Activated CD4-positive, alpha-beta T cell treated with anti-CD3 and anti-CD28 coated beads, Interleukin-2, amount 10 ng/mL, durations not matched to agents 24 days and 14 days (primary cell): ENCODE results near the gene ARGLU1. TPM values are rescaled to one million over a fixed set of nuclear protein-coding genes. Genes with fewer than 3 reads are reported as not detected.

ENCODE experiments used
- DNase-seq: peaks from one replicate; pipeline ENCODE4 v3.0.0; 2022
- H3K27ac Mint-ChIP-seq: one replicate; pipeline ENCODE4 v1.8.0; 2022; ENCODE audit warnings: mild to moderate bottlenecking, mixed read lengths
- H3K27me3 Mint-ChIP-seq: one replicate; pipeline ENCODE4 v1.8.0; 2022; ENCODE audit warnings: mixed read lengths
- H3K36me3 Mint-ChIP-seq: one replicate; pipeline ENCODE4 v1.8.0; 2022; ENCODE audit warnings: low read depth, mild to moderate bottlenecking, mixed read lengths
- H3K4me1 Mint-ChIP-seq: one replicate; pipeline ENCODE4 v1.8.0; 2021; ENCODE audit warnings: mixed read lengths
- H3K4me3 Mint-ChIP-seq: one replicate; pipeline ENCODE4 v1.8.0; 2022; ENCODE audit warnings: mild to moderate bottlenecking, moderate library complexity, mixed read lengths
- H3K9me3 Mint-ChIP-seq: one replicate; pipeline ENCODE4 v1.8.0; 2021; ENCODE audit warnings: mixed read lengths
- intact Hi-C: fragments of 100-400 bp; cut with micrococcal nuclease; formaldehyde crosslinking; loops from one replicate; pipeline ENCODE4 v1.15.1; 2023
- total RNA-seq: library from RNA; stranded (reverse); gene quantifications from 2 replicates; pipeline ENCODE4 v1.2.3, GENCODE V29; 2022

Gene ARGLU1
- total RNA-seq, 1 donor from 2014 or later: 96.8 TPM

DNA sequence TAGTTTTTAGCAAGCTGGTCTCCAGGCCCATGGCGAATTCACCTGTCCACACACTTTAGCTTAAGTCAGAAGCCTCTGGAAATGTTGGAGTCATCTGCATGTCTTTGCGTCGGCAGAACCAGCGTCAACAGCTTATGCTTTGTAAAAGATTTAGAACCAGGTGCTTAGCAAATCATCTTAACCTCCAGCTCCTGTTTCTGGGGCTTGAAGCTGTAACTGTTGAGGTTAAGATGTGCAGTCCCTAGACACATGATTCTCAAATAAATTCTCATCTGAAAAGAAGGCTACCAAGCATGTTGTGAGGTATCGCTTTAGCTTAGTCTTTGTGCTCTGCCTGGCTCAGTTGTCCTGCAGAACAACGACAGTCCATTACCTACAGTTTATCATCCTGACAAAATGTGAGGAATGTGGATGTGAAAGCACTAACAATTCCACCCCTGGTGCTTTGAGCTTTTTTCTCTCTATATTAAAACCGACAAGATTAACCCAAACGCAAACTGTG is 36.9 kb downstream of the ARGLU1 start:
- Mint-ChIP-seq H3K4me1 (peaks cover 12% of the 10 kb centered on the region), H3K27me3 (peaks cover 63% of the 10 kb centered on the region), H3K4me3 (no peak overlapping the region), H3K9me3 (no peaks in the 10 kb centered on the region), H3K36me3 (no peaks in the 10 kb centered on the region), H3K27ac (no peak overlapping the region)
- intact Hi-C loops: loop anchor here (10.0 kb wide), 1 partner anchor 1116 kb away; no protein-coding TSS in a partner anchor
- no peak for DNase-seq

DNA sequence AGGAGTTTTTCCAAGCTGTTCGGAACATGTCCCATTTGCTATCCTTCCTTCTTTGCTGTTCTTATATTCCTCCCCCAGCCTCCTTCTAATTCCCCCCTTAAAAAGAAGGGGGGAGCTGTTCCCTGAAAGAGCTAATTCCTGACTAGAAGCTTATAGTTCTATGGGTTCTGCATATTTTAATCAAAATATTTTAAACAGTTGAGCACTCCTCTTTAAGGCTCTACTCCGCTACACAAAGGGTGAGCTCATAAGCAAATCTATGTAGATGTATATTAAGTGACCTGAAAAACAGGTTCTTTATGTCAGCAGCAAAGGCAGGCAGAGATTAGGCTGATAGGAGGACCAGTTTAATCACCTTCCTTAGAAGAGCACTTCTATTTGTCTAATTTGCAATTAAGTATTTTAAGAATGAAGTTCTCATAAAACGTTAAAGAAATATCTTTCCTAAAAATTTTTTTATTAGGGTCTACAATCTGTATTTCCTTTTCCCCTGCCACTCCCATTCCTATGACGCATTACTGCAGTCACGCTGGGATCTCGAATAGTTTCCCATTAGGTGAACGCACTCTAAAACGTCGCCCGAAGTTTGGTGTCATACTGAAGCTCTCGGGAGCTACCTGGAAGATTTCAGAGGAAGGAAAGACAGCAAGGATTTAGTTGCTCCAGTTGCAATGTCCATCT is 37.6 kb downstream of the ARGLU1 start:
- Mint-ChIP-seq H3K36me3 (no peaks in the 10 kb centered on the region), H3K27ac (no peak overlapping the region), H3K27me3 (peaks cover 66% of the 10 kb centered on the region), H3K4me1 (peaks cover 12% of the 10 kb centered on the region), H3K4me3 (no peak overlapping the region), H3K9me3 (no peaks in the 10 kb centered on the region)
- no peak for DNase-seq
- intact Hi-C loops: loop anchor here (10.0 kb wide), 1 partner anchor 1116 kb away; no protein-coding TSS in a partner anchor

GRCh38 chr13:106529415-106530170 is 38.3 kb downstream of the ARGLU1 start:
- intact Hi-C loops: loop anchor here (5.0 to 10.0 kb wide), 2 partner anchors 683 to 1115 kb away; no protein-coding TSS in a partner anchor
- peaks cover 66% of the 10 kb centered on the region for H3K27me3 Mint-ChIP-seq
- no peaks in the 10 kb centered on the region for H3K36me3 Mint-ChIP-seq
- H3K4me3 Mint-ChIP-seq: no peak overlapping the region
- DNase-seq: no peak
- H3K27ac Mint-ChIP-seq: no peak overlapping the region
- H3K9me3 Mint-ChIP-seq: no peaks in the 10 kb centered on the region
- peaks cover 12% of the 10 kb centered on the region for H3K4me1 Mint-ChIP-seq

GRCh38 chr13:106528718-106529414 is 39.1 kb downstream of the ARGLU1 start:
- Mint-ChIP-seq H3K4me1 (peaks cover 12% of the 10 kb centered on the region), H3K27ac (no peak overlapping the region), H3K4me3 (no peak overlapping the region), H3K9me3 (no peaks in the 10 kb centered on the region), H3K36me3 (no peaks in the 10 kb centered on the region), H3K27me3 (peaks cover 69% of the 10 kb centered on the region)
- intact Hi-C loops: loop anchor here (5.0 kb wide), 1 partner anchor 683 kb away; no protein-coding TSS in a partner anchor
- no peak for DNase-seq

DNA sequence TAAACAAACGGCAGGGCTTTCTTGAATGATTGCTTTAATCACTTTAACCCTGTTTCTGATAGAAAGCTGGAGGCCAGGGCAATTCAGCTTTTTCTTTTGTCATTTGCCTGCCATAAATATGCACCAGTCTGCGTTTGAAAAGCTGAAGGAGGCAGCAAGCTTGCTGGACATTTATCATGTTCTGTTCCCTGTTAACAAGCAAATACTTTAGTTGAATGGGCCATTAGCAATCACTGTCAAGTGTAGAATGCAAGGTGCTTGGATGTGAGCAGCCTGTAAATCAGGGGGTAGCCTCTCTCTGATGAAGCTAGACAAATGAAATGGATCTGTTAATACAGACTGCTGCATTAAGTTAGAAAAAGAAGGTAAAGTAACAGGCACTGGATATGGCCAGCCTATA is 40.1 kb downstream of the ARGLU1 start:
- no peak for DNase-seq
- Mint-ChIP-seq H3K4me3 (no peak overlapping the region), H3K27me3 (peaks cover 68% of the 10 kb centered on the region), H3K4me1 (peaks cover 4% of the 10 kb centered on the region), H3K9me3 (no peaks in the 10 kb centered on the region), H3K27ac (no peak overlapping the region), H3K36me3 (no peaks in the 10 kb centered on the region)
- intact Hi-C loops: loop anchor here (5.0 kb wide), 1 partner anchor 684 kb away; no protein-coding TSS in a partner anchor

DNA sequence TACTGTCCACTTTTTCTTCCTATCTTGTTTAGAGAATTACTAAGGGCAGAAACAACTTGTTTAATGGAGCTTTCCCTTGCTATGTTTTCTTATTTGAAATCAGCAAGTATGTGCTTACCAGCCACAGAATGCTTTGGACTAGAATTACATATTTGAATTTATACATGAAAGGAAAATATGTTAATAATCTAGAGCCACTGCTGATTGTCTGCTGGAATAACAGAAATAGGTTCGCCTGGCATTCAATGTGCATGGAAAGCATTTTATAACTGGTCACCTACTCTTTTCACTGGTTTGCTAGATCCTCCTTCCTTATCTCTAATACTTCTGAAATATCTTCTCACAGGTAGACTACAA is 40.5 kb downstream of the ARGLU1 start:
- H3K4me3 Mint-ChIP-seq: no peak overlapping the region
- H3K9me3 Mint-ChIP-seq: no peaks in the 10 kb centered on the region
- no peaks in the 10 kb centered on the region for H3K4me1 Mint-ChIP-seq
- H3K27me3 Mint-ChIP-seq: peaks cover 66% of the 10 kb centered on the region
- DNase-seq: no peak
- no peak overlapping the region for H3K27ac Mint-ChIP-seq
- intact Hi-C loops: loop anchor here (5.0 kb wide), 1 partner anchor 685 kb away; no protein-coding TSS in a partner anchor
- H3K36me3 Mint-ChIP-seq: no peaks in the 10 kb centered on the region

DNA sequence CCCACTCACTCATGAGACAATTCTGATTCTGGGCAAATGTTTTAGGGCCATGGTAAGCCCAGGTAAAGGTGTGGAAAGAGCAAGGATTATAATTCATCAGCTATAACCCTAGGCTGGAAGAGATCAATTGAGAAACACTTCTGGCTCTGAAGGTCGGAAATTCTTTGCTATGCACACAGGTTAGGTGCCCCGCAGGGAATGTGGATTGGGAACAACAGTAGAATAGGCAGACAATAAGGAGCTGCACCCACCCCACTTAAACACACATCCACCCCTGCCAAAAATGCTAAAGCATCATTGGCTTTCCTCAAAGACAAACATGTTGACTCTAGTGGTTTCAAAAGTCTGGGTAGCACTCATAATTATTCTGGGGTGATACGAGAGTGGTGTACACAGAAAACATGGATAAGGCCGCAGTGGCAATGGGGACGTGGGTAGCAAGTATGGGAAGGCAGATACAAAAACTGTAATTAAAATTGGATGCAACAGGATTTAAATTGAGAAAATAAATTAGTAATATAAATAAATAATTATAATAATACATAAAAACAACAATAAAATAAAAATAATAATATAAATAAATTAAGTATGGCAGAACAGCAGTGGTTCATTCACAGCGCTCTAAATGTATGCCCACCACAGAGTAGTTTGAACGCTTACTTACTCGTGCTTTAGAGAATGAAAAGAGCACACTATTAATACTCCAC is 41.0 kb downstream of the ARGLU1 start:
- no peaks in the 10 kb centered on the region for H3K4me1 Mint-ChIP-seq
- no peaks in the 10 kb centered on the region for H3K36me3 Mint-ChIP-seq
- H3K27me3 Mint-ChIP-seq: peaks cover 63% of the 10 kb centered on the region
- intact Hi-C loops: loop anchor here (5.0 kb wide), 1 partner anchor 685 kb away; no protein-coding TSS in a partner anchor
- DNase-seq: no peak
- no peaks in the 10 kb centered on the region for H3K9me3 Mint-ChIP-seq
- H3K4me3 Mint-ChIP-seq: no peak overlapping the region
- no peak overlapping the region for H3K27ac Mint-ChIP-seq

DNA sequence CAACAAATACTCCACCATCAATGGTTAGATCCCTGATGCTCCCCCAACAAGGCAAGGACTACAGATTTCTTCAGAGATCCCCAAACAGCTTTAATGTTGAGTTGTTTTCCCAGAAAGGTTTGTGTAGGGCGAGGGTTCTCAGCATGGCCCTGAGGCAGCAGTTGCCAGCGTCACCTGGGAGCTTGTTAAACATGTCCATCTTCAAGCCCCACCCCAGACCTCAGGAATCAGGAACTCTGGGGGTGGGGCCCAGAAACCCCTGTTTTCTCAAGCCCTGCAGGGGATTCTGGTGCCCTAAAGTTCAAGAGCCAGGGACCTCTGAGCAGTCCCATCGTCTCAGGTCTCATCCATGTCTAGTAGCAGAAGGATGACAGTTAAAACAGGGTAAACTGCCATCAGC is 42.1 kb downstream of the ARGLU1 start:
- no peak overlapping the region for H3K27ac Mint-ChIP-seq

GRCh38 chr13:106524108-106524507 is 43.8 kb downstream of the ARGLU1 start:
- Mint-ChIP-seq H3K4me1 (no peaks in the 10 kb centered on the region), H3K4me3 (no peak overlapping the region), H3K27ac (no peak overlapping the region), H3K36me3 (no peaks in the 10 kb centered on the region), H3K9me3 (no peaks in the 10 kb centered on the region), H3K27me3 (peaks cover 46% of the 10 kb centered on the region)
- DNase-seq: no peak
- intact Hi-C loops: no loop called here

More for the DNA sequence above, 42.1 kb downstream of the ARGLU1 start:
- no peak for DNase-seq
- intact Hi-C loops: loop anchor here (5.0 kb wide), 1 partner anchor 686 kb away; no protein-coding TSS in a partner anchor
- Mint-ChIP-seq H3K27me3 (peaks cover 57% of the 10 kb centered on the region), H3K36me3 (no peaks in the 10 kb centered on the region), H3K4me3 (no peak overlapping the region), H3K9me3 (no peaks in the 10 kb centered on the region), H3K4me1 (no peaks in the 10 kb centered on the region)

GRCh38 chr13:106523576-106523975 is 44.4 kb downstream of the ARGLU1 start:
- intact Hi-C loops: no loop called here
- Mint-ChIP-seq H3K4me3 (no peak overlapping the region), H3K36me3 (no peaks in the 10 kb centered on the region), H3K4me1 (no peaks in the 10 kb centered on the region), H3K27me3 (peaks cover 43% of the 10 kb centered on the region), H3K27ac (no peak overlapping the region), H3K9me3 (no peaks in the 10 kb centered on the region)
- no peak for DNase-seq

GRCh38 chr13:106522898-106523525 is 44.9 kb downstream of the ARGLU1 start:
- intact Hi-C loops: no loop called here
- no peaks in the 10 kb centered on the region for H3K4me1 Mint-ChIP-seq
- H3K36me3 Mint-ChIP-seq: no peaks in the 10 kb centered on the region
- peaks cover 37% of the 10 kb centered on the region for H3K27me3 Mint-ChIP-seq
- H3K27ac Mint-ChIP-seq: no peak overlapping the region
- H3K9me3 Mint-ChIP-seq: no peaks in the 10 kb centered on the region
- no peak overlapping the region for H3K4me3 Mint-ChIP-seq
- no peak for DNase-seq

DNA sequence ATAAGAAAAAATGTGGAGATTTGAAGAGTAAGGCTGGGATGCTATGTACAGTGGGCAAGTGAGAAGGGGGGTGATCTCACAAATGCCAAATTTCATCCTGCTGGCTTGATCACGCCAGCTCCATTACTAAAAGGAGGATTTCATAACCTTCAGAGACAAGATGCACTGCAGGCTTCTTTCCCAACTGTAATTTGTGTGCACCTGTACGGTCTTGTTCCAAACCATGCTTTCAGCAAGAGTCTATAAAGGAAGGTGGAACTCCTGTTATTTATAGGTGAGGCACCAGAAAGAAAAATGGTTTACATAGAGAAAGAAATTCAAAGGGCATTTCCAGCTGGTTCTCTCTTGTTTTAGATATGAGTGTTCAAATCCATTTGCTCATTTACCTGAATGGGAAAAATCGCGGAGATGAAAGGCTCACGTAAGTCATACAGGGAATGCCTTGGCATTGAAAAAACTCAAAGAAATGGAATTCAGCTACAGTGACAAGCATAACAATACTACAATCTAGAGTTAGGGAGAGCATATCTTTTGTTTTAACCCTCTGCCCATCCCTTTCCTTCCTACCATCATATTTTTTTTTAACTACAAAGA is 45.7 kb downstream of the ARGLU1 start:
- H3K27ac Mint-ChIP-seq: no peak overlapping the region

More for the DNA sequence above, 45.7 kb downstream of the ARGLU1 start:
- H3K27me3 Mint-ChIP-seq: peaks cover 35% of the 10 kb centered on the region
- no peaks in the 10 kb centered on the region for H3K9me3 Mint-ChIP-seq
- H3K36me3 Mint-ChIP-seq: no peaks in the 10 kb centered on the region
- H3K4me3 Mint-ChIP-seq: no peak overlapping the region
- H3K4me1 Mint-ChIP-seq: no peaks in the 10 kb centered on the region
- intact Hi-C loops: no loop called here
- DNase-seq: no peak
